Stimulated activated CD4-positive, alpha-beta T cell treated with anti-CD3 and anti-CD28 coated beads, Interleukin-12 subunit alpha, Interleukin-12 subunit beta, amount 100 ng/mL, for 4 hours (primary cell): ENCODE data around the gene RTN4R.

Experiments used
- DNase-seq: peaks from one replicate; pipeline ENCODE4 v3.0.0-alpha.2; 2020

Gene RTN4R

GRCh38 chr22:20256027-20256426 lies 12.1 kb downstream of the RTN4R start:
- DNase-seq = no peak

- DNase-seq = no peak
Observed at GRCh38 chr22:20254975-20255946, 12.9 kb downstream of the RTN4R start.

GRCh38 chr22:20253161-20253560 lies 15.0 kb downstream of the RTN4R start:
- no peak for DNase-seq

- DNase-seq = no peak
Observed at GRCh38 chr22:20251981-20252380, 16.1 kb downstream of the RTN4R start.

- DNase-seq = no peak
Observed at GRCh38 chr22:20251491-20251890, 16.6 kb downstream of the RTN4R start.

GRCh38 chr22:20249797-20250354 lies 18.2 kb downstream of the RTN4R start:
- DNase-seq = no peak

GRCh38 chr22:20248461-20248978 lies 19.6 kb downstream of the RTN4R start:
- no peak for DNase-seq

GRCh38 chr22:20247608-20248171 lies 20.4 kb downstream of the RTN4R start:
- DNase-seq = no peak

- no peak for DNase-seq
Observed at GRCh38 chr22:20247010-20247505, 21.1 kb downstream of the RTN4R start.

- DNase-seq = no peak
Observed at GRCh38 chr22:20246368-20247009, 21.6 kb downstream of the RTN4R start.

GRCh38 chr22:20245577-20246367 lies 22.3 kb downstream of the RTN4R start:
- no peak for DNase-seq

GRCh38 chr22:20244691-20245576 lies 23.2 kb downstream of the RTN4R start:
- no peak for DNase-seq

GRCh38 chr22:20244250-20244648 lies 23.9 kb downstream of the RTN4R start:
- no peak for DNase-seq

- peak; percentile 44 for DNase-seq
Observed at GRCh38 chr22:20243537-20244249, 24.4 kb downstream of the RTN4R start.

- DNase-seq = no peak
Observed at GRCh38 chr22:20243176-20243536, 25.0 kb downstream of the RTN4R start.

GRCh38 chr22:20242393-20243175 lies 25.5 kb downstream of the RTN4R start:
- no peak for DNase-seq

- no peak for DNase-seq
Observed at GRCh38 chr22:20241579-20242392, 26.3 kb downstream of the RTN4R start.

- no peak for DNase-seq
Observed at GRCh38 chr22:20240900-20241299, 27.2 kb downstream of the RTN4R start.

GRCh38 chr22:20240447-20240764 lies 27.7 kb downstream of the RTN4R start:
- DNase-seq = no peak
